Suppressor macrophage (primary cell): ENCODE results near the gene RFX8.
A peak's percentile ranks its signal among the peaks of the same experiment; 100 is the strongest.
"Not testable (repeated sequence)": the region's sequence is repeated elsewhere in the genome, so short reads cannot be mapped to it uniquely, and the experiment has no call there.

Experiments used
- DNase-seq, 4 experiments: peaks; one replicate each; pipeline ENCODE4 v3.0.0-alpha.2; 2020 to 2022
- total RNA-seq, 17 experiments: gene quantifications; one replicate each; lab custom pipeline; 2026; ENCODE audit warnings: mixed read lengths in 6 of 17, inconsistent platforms in 3 of 17; lab: John Stamatoyannopoulos, UW

Gene RFX8
- 0.09 to 3.0 (median 0.59) reads per million in 17 experiments for total RNA-seq

DNA sequence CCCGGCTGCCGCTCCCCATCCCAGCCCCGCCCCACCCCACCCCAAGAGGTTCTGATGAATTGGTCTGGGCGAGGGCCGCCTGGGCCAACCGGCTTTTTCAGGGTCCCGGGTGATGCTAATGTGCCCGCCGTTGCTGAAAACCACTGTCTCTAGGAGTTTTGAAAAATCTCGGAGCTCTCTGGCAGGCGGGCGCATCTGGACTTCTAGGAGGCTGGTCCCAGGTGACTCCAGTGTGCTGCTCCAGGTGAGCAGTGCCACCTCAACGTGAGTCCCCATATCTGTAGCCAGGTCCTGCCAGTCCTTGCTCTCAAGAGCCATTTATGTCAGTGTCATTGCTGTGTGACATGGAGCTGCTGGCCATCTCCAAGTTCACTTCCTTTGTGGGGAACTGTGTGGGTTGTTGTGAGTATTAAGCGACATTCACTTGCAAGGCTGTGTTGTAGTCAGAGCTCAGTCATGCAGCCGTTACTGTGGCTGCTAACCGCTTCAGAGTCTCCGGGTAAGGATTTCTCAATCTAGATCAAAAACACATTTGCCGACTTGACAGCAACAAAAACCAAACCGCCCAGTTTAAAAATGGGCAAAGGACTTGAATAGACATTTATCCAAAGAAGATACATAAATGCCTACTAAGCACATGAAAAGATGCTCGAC lies at the start of gene RFX8:
TSS of gene RFX8 (minus strand) at position 382 of the 654 bp plus-strand sequence. CDS start 8,264 bp downstream, outside the sequence.
- DNase-seq: peak; percentile 84 to 95 (median 90)

DNA sequence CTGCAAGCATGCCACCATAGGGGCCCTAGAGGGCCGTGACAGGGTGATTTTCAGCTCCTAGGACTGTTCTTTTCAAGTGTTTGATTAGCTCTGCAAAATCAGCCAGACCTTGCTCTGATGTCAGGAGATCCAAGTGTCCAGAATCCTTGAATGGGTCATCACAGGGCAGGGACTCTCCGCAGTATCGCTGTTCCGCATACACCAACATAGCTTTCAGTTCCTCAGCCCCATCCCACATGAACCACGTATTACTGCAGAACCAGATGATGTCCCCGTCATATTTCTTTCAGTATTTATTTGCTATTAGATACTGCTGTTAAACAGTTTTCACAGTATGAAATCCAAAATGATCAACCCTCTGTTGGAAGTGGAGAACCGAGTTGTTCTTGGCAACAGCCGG lies 46.6 kb upstream of the RFX8 start:
- peak; percentile 81 to 94 (median 88) for DNase-seq

DNA sequence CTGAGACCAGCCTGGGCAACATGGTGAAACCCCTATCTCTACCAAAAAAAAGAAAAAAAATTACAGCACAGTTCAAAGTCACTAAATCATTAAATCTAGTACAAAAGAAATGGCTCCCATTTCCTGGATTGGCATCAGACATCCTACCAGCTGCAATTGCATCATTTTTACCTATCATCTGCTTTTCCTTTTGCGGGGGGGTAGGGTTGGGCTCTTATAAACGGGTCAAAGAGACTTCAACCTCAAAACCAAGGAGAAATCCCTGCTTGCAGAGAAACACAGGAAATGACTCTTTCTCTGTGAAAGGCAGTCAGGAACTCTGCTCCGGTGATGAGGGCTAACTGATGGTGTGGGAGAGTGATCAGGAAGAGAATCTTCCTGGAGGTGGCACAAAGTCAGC lies 45.3 kb upstream of the RFX8 start:
- peak in 2 of 4 experiments; percentile 29 to 35 for DNase-seq

GRCh38 chr2:101518578-101519492 lies 43.9 kb upstream of the RFX8 start:
- DNase-seq: peak in 2 of 4 experiments; percentile 38 to 39

DNA sequence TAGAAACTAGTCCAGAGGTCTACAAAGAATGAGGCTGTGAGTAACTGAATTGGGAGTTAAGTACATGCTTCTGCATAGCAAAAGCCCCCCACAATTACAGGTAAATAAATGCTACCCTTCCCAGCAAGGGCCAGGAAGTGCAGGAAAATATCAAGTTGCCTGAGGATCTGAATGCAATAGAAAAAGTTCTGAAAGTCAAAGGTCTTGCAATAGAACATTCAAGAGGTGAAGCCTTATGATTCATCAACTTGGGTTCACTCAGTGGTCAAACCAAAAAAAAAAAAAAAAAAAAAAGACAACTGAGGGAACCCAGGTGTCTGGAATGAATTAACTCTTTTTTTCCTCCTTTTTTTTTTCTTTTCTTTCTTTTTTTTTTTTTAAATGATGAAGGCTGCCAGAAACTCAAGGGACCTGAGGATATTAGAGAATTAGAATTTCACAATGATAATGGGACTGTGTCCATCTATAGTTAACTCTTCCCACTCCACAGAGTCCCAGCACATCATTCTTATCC lies 42.9 kb upstream of the RFX8 start:
- peak in 1 of 4 experiments; percentile 33 for DNase-seq

GRCh38 chr2:101516823-101517690 lies 42.1 kb upstream of the RFX8 start:
- peak; percentile 77 to 92 (median 81) for DNase-seq

DNA sequence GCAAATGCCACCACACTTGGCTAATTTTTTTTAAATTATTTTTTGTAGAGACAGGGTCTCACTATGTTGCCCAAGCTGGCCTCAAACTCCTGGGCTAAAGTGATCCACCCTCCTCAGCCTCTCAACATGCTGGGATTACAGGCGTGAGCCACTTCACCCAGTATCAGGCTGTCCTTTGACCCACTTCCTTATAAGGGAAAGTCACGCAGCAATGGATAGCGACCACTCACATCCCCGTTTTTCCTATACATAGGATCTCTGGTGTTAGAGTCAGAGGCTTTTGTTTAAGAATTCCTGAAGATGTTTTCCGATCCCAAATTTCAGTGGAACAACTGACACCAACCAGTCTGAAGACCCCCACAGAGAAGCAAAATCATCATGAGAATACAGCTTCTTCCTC lies 41.4 kb upstream of the RFX8 start:
- DNase-seq: no peak

GRCh38 chr2:101515477-101515876 lies 40.6 kb upstream of the RFX8 start:
- peak in 2 of 4 experiments; percentile 18 to 30 for DNase-seq

DNA sequence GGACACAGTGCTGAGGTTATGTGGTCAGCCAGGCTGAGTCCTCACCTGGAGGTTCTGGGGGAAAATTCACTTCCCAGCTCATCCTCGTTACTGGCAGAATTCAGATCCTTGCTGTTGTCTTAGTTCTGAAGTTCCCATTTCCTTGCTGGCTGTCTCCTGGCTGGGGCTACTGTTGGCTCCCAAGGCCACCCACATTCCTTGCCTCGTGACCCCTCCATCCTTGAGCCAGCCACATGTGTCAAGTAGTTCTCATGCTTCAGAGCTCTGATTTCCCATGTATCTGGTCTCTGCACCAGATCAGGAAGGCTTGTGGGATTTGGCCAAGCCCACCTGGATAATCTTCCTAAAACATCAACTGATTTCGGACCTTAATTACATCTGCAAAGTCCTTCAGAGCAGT lies 38.1 kb upstream of the RFX8 start:
- DNase-seq: no peak

DNA sequence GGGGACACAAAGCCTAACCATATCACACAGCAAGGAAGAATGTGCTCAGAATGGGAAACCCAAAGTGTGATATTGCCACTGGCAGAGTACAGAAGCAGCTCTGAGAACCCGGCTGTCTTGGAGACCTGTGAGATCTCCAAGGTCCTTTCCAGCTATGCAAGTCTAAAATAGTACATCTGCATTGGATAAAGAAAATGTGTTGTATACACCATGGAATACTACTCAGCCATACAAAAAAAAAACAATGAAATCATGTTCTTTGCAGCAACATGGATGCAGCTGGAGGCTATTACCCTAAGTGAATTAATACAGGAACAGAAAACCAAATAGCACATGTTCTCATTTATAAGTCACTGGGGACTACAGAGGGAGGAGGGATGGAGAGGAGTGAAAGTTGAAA lies 36.5 kb upstream of the RFX8 start:
- DNase-seq: no peak

- peak; percentile 75 to 90 (median 84) for DNase-seq
These were observed 34.8 kb upstream of the RFX8 start for GRCh38 chr2:101509499-101510284.

GRCh38 chr2:101508636-101509035 lies 33.7 kb upstream of the RFX8 start:
- DNase-seq: no peak

DNA sequence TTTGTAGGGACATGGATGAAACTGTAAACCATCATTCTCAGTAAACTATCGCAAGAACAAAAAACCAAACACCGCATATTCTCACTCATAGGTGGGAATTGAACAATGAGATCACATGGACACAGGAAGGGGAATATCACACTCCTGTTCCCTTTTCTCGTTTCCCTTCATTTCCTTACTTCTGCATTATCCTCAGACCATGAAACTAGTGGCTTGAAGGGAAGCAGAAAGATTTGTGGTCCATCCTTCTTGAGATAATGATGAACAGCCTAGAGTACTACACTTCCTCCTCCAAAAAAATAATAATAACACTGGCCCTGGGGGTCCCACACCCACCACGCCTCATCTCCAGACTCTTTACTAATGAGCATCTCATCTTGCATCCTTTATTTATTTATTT lies 30.4 kb upstream of the RFX8 start:
- DNase-seq: peak in 3 of 4 experiments; percentile 29 to 60 (median 56)

DNA sequence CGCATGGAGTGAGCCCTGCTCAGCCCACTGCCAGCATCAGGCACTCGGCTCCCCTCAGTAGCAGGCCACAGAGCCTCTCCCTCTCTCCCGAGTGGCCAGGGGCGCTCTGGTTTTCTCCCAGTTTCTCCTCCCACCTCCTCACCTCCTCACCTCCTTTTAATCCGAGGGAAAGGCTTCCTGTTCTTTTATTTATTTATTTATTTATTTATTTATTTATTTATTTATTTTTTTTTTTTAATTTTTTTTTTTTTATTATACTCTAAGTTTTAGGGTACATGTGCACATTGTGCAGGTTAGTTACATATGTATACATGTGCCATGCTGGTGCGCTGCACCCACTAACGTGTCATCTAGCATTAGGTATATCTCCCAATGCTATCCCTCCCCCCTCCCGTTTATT lies 29.8 kb upstream of the RFX8 start:
- DNase-seq: not testable (repeated sequence)

DNA sequence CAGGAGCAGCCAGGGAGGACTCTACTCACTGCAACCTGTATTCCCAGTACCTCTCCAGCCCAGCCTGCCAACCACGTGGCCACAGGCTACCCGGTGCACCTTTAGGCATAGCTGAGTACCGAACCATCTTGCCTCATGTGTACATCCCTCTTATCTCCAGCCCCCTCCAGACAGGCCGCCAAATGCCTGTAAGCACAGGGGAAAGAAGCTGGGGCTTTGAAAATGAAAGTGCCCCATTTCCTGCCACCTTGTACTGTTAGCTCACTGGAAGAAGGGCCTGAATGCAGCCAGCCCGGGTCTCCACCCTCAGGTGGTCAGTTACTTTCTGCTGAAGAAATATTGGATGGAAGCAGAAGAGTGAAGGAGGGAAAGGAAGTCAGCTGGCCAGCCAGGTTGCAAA lies 27.2 kb upstream of the RFX8 start:
- DNase-seq: no peak

- DNase-seq: peak in 2 of 4 experiments; percentile 30 to 33
These were observed 26.5 kb upstream of the RFX8 start for GRCh38 chr2:101501443-101501842.

DNA sequence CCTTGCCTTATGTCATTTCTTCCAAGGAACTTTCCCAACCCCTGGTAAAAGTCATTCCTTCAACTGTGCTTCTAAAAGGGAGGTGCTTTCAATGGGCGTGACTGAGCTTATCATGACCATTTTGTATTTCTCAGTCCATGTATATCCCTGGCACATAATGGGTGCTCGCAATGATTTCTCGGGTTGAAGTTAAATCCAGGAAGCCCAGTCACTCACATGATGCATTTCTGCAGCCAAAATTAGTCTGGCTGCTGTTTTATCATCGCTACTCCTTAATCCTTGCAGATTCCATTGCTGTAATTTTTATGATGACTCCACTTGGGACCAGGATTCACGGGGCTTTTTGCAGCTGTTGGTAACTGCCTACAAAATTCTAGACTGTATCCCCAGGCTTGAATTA lies 25.9 kb upstream of the RFX8 start:
- DNase-seq: no peak

DNA sequence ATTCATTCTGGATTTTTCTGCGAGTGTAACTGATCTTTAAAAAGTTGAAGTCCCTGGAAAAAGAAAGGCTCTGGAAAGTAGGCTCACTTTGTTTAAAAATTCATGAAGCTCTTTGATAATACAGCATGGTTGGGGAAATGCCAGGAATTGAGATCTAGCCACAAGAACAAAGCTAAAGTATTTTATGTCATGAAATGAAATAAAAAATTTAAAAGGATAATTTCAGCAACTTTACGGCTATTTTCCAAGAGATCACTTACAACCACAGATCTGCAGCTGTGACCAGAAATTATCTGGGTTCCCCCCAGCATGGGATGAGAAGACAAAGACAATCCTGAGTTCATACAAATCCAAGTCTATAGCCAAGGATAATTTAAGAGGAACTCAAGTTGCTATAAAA lies 25.3 kb upstream of the RFX8 start:
- no peak for DNase-seq

DNA sequence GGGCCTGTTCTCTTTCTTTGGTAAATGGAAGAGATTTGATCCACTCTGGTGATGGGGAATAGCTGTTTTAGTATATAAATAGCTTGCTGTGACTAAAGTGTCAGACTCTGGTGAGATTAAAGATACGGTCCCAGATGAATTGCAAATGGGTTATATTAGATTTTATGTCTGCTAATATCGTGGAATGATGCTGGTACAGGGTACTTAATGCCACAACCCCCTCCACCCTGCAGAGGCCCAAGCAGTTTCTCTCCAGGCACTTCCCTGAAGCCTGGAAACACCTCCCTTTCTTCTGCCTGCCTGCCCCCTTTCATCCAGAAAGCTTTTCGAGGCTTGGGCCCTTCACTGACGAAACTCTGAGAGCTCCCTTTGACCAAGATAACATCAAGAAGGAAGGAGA lies 21.4 kb upstream of the RFX8 start:
- DNase-seq: no peak

DNA sequence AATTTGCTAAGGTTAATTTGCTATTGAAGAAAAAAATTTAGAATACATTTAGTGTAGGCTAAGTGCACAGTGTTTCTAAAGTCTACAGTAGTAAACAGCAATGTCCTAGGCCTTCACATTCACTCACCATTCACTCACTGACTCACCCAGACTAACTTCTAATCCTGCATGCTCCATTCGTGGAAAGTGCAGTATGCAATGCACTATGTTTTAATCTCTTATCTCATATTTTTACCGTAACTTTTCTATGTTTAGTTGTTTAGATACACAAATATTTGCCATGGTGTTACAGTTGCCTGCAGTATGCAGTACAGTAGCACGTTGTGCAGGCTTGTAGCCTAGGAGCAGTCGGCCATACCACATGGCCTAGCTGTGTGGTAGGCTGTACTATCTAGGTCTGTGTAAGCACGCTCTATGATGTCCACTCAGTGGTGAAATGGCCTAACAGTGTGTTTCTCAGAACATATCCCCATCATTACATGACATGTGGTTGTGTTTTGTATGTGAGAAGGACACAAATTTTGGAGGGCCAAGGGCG lies 18.1 kb upstream of the RFX8 start:
- DNase-seq: no peak

GRCh38 chr2:101486994-101487393 lies 12.1 kb upstream of the RFX8 start:
- DNase-seq: no peak
